ENCODE data around the gene NOTUM. TPM values are rescaled to one million over a fixed set of nuclear protein-coding genes. Genes with fewer than 3 reads are reported as not detected.

NOTUM gene
- total and polyA plus RNA-seq, 12 donors: 0.07 to 9.7 (median 0.69) TPM; not detected in 3

DNA sequence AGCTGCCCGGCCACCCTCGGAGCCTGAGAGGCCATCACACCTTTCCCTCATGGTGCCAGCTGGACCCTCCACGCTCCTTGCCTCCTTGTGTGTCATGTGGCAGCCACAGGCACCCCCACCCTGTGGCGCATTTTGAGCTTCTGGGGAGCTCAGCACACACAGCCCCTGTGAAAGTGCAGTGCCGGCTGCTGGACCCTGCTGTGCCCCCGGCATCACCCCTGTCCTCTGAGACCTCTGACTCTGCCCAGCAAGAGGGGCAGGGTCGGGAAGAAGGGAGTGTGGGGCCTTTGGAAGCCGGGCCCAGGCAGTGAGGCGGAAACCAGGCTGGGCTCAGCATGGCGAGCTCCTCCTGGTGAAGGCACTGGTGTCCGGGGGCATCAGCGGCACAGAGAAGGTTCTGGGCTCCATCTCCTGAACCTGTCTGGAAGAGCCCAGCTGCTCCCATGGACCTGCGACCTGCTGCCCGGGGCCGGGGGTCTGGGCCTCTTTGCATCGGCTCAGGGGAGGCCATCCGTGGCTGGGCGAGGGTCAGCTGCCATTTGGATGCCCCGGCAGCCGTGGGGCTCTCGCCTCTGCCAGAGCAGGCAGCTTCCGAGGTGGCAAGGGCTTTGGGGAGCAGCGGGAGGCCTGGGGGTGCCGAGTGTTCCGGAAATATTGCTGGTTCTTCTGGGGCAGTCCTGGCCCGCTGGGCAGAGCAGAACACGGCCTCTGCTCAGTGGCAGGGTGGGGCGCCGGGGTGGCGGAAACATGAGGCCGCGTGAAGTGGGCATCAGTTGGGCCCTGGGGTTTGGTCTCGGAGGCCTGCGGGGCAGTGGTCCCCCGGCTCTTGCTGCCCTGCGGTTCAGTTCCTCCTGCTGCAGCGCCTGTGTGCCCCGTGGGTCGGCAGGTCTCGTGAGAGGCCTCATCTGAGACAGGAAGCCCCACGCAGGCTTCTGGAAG, 43.8 kb upstream of the NOTUM start:
- Histone ChIP-seq H3K27me3 (no peaks in the 10 kb centered on the region), H3K4me3 (no peak overlapping the region), H3K36me3 (replicated peaks in 1 of 2) (no peaks in the 10 kb centered on the region), H3K27ac (peak overlapping the region in 2 of 5 donors; percentile 54 to 86), H3K9me3 (replicated peaks in 1 of 3) (no peaks in the 10 kb centered on the region), H3K4me1 (replicated peaks in 1 of 2) (peaks cover 4 to 12% of the 10 kb centered on the region in 2 donors)
- no peak for TF ChIP-seq POLR2A (IDR thresholded peaks at IDR 0.05)
- TF ChIP-seq, protein P1, sequence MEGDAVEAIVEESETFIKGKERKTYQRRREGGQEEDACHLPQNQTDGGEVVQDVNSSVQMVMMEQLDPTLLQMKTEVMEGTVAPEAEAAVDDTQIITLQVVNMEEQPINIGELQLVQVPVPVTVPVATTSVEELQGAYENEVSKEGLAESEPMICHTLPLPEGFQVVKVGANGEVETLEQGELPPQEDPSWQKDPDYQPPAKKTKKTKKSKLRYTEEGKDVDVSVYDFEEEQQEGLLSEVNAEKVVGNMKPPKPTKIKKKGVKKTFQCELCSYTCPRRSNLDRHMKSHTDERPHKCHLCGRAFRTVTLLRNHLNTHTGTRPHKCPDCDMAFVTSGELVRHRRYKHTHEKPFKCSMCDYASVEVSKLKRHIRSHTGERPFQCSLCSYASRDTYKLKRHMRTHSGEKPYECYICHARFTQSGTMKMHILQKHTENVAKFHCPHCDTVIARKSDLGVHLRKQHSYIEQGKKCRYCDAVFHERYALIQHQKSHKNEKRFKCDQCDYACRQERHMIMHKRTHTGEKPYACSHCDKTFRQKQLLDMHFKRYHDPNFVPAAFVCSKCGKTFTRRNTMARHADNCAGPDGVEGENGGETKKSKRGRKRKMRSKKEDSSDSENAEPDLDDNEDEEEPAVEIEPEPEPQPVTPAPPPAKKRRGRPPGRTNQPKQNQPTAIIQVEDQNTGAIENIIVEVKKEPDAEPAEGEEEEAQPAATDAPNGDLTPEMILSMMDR (IDR thresholded peaks at IDR 0.05): no peak
- intact Hi-C loops (cut with DNase I): no loop called here
- 86 to 95% (median 92%) methylated on average over 18 to 41 of the region's 41 CpGs for WGBS, 4 donors
- no peak for DNase-seq

DNA sequence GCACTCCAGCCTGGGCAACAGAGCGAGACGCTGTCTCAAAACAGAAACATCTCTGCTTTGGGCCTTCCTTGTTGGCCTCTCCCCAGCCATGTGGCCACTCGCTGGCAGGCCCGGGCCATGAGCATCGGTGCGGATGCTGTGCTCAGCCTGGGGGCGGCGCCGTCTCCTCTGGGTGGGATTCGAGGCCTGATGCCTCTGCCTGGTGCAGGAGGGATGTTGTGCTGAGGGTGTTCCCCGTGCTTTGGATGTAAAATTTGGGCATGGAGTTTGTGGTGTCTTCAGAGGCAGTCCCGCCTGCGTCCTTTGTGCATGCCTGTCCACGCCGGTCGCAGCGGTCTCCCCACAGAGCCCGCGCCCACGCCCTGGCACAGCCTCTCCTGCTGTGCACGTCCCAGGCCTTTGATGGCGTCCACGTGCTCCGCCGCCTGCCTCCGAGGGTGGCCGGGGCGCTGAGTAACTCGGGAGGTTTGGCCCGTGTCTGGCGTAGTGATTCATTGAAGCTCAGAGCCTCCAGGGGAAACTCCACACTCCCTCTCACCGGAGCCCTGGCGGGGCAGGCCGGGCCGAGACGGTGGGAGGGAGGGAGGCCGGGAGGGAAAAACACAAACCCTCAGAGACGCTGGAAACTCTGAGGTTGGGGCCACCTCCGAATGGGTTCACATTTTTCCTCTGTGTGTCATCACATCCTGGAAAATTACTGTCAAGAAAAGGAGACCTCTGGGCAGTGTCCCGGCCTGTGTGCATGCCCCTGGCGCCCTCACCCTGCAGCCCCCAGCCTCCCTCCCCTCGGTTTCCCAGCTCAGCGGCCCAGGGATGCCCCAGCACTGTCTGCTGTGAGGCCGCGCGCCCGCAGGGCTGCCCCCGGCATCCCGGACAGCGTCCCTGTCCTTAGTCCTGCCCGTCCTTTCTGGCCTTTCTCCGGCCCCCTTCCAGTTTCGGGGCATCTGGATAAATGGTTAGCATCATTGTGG, 42.7 kb upstream of the NOTUM start:
- Histone ChIP-seq H3K27me3 (no peaks in the 10 kb centered on the region), H3K9me3 (replicated peaks in 1 of 3) (no peaks in the 10 kb centered on the region), H3K27ac (peak overlapping the region in 4 of 5 donors; percentile 37 to 86 (median 60)), H3K4me3 (no peak overlapping the region), H3K36me3 (replicated peaks in 1 of 2) (no peaks in the 10 kb centered on the region), H3K4me1 (replicated peaks in 1 of 2) (peaks cover 4 to 12% of the 10 kb centered on the region in 2 donors)
- WGBS, 4 donors: 52 to 67% (median 57%) methylated on average over 15 to 53 of the region's 53 CpGs
- no peak for TF ChIP-seq POLR2A (IDR thresholded peaks at IDR 0.05)
- TF ChIP-seq, protein P1 (IDR thresholded peaks at IDR 0.05): no peak
- intact Hi-C loops (cut with DNase I): no loop called here
- DNase-seq: peak; percentile 61 to 90 (median 88)

DNA sequence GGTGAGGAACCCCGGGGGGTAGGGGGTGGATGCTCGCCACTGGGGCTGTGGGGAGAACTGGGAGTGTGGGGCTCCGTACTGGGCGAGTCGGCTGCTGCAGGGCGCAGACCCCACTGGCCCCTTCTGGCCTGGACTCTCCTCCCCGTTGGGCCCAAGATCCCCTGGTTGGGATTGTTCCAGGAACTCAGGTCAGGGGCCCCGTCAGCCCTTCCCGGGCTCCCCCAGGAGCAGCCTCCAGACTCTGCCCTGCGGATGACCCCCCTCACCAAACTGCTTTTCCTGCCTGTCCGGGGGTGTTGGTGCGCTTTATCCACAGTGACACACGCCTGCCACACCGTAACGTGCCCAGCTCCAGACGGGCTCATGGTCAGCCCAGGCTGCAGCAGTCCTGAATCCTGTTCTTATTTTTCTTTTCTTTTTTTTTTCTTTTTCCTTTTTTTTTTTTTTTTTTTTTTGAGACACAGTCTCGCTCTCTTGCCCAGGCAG, 40.6 kb upstream of the NOTUM start:
- intact Hi-C loops (cut with DNase I): no loop called here
- WGBS, 4 donors: 85 to 90% (median 88%) methylated on average over 10 to 17 of the region's 17 CpGs
- no peak for TF ChIP-seq POLR2A (IDR thresholded peaks at IDR 0.05)
- TF ChIP-seq, protein P1 (IDR thresholded peaks at IDR 0.05): no peak
- no peak for DNase-seq
- Histone ChIP-seq H3K9me3 (replicated peaks in 1 of 3) (no peaks in the 10 kb centered on the region), H3K4me3 (no peak overlapping the region), H3K27ac (no peak overlapping the region), H3K27me3 (no peaks in the 10 kb centered on the region), H3K4me1 (replicated peaks in 1 of 2) (peaks cover 4 to 12% of the 10 kb centered on the region in 2 donors), H3K36me3 (replicated peaks in 1 of 2) (no peaks in the 10 kb centered on the region)
